K562 (cell line): ENCODE measurements around the gene GJB4. TPM values are rescaled to one million over a fixed set of nuclear protein-coding genes. Genes with fewer than 3 reads are reported as not detected.

Experiments used
- ATAC-seq: fragments of 200-7000 bp; cut with Tn5 transposase; 3 replicates; pipeline ENCODE4 v1.9.1; 2020; ENCODE audit warnings: moderate library complexity
- BruUV-seq: library from RNA; stranded (reverse); fragments of 400-500 nt; replicated peaks from 2 replicates; lab custom pipeline; 2021; lab: Mats Ljungman, UMichigan
- CTCF ChIA-PET: fragments of 300-600 bp; formaldehyde crosslinking; extraction: SDS; loops from one replicate; lab custom pipeline; 2021; ENCODE audit warnings: low intra/inter-chr PET ratio; lab: Yijun Ruan, JAX
- POLR2A ChIA-PET: fragments of 300-600, 350-650 bp; sonication (Branson Sonifier 250); formaldehyde crosslinking; extraction: SDS; loops from one replicate; lab custom pipeline; 2021; ENCODE audit warnings: antibody characterized with exemption, inconsistent platforms; lab: Yijun Ruan, JAX
- DNase-seq, 4 experiments: peaks; one replicate each; pipeline versions ENCODE4 v3.0.0 to v3.0.0-alpha.2; 2011 to 2018; ENCODE audit warnings: low spot score in 3 of 4, mixed read lengths in 3 of 4; ENCODE audit errors: extremely low read depth in 1 of 4
- FAIRE-seq: peaks from 2 replicates; lab custom pipeline; 2011; peaks lifted over from hg19 to GRCh38; lab: Jason Lieb, UNC
- H2AFZ ChIP-seq: 2 replicates; pipeline ENCODE4 v1.6.0; 2011; ENCODE audit warnings: low read depth, low read length, control low read depth, inconsistent platforms
- H3K27ac ChIP-seq: fragments of 200-600 bp; 3 replicates; pipeline ENCODE4 v1.8.0; 2011; ENCODE audit warnings: low read depth, mild to moderate bottlenecking, control low read depth, inconsistent platforms, low read length, moderate library complexity, mixed read lengths; ENCODE audit errors: extremely low read depth
- H3K27me3 ChIP-seq, 2 experiments: fragments of 300-600 bp in 1 of 2; 2 replicates in 1 of 2; 3 replicates in 1 of 2; pipeline versions ENCODE4 v1.6.0 to v1.8.0; 2011; ENCODE audit warnings: inconsistent platforms in 2 of 2, low read length in 2 of 2, mild to moderate bottlenecking in 1 of 2, mixed read lengths in 1 of 2, moderate library complexity in 1 of 2; ENCODE audit not compliant: control insufficient read depth in 2 of 2, insufficient read depth in 2 of 2
- H3K36me3 ChIP-seq: fragments of 300-600 bp; 3 replicates; pipeline ENCODE4 v1.8.0; 2011; ENCODE audit warnings: mild to moderate bottlenecking, low read length, inconsistent platforms; ENCODE audit not compliant: control insufficient read depth, insufficient read depth
- H3K4me1 ChIP-seq, 2 experiments: fragments of 200-600 bp in 1 of 2; replicated peaks in 1 of 2; 2 replicates in 1 of 2; 3 replicates in 1 of 2; pipeline versions ENCODE4 v1.5.1 to v1.8.0; 2011; ENCODE audit warnings: inconsistent platforms in 2 of 2, low read length in 2 of 2, mild to moderate bottlenecking in 1 of 2, mixed read lengths in 1 of 2, moderate library complexity in 1 of 2; ENCODE audit not compliant: control insufficient read depth in 2 of 2, insufficient read depth in 2 of 2
- H3K4me2 ChIP-seq: 2 replicates; pipeline ENCODE4 v1.6.1; 2011; ENCODE audit warnings: low read length, control low read depth, inconsistent platforms, mixed read lengths; ENCODE audit not compliant: insufficient read depth
- H3K4me3 ChIP-seq: fragments of 200-600 bp; sonication (generic), shearing (Covaris generic); 2 replicates; pipeline ENCODE4 v1.5.1; 2016; ENCODE audit warnings: control low read depth, inconsistent platforms
- H3K79me2 ChIP-seq: fragments of 200-600 bp; 3 replicates; pipeline ENCODE4 v1.8.0; 2011; ENCODE audit warnings: low read length, inconsistent platforms; ENCODE audit not compliant: control insufficient read depth, insufficient read depth
- H3K9ac ChIP-seq, 2 experiments: 2 replicates each; pipeline versions ENCODE4 v1.6.0 to v1.6.1; 2011; ENCODE audit warnings: low read depth in 2 of 2, low read length in 2 of 2, control low read depth in 1 of 2, inconsistent platforms in 1 of 2, mild to moderate bottlenecking in 1 of 2, mixed read lengths in 1 of 2; ENCODE audit not compliant: insufficient read depth in 1 of 2
- H3K9me1 ChIP-seq: one replicate; pipeline ENCODE4 v1.6.0; 2011; ENCODE audit warnings: inconsistent platforms, mild to moderate bottlenecking, low read length, moderate library complexity; ENCODE audit not compliant: control insufficient read depth, insufficient read depth
- H3K9me3 ChIP-seq: replicated peaks from 2 replicates; pipeline ENCODE4 v1.5.1; 2011; ENCODE audit warnings: low read depth, low read length, inconsistent platforms; ENCODE audit not compliant: control insufficient read depth, insufficient read depth
- H4K20me1 ChIP-seq: replicated peaks from 2 replicates; pipeline ENCODE4 v1.6.1; 2011; ENCODE audit warnings: low read length, inconsistent platforms, mixed read lengths; ENCODE audit not compliant: control insufficient read depth, insufficient read depth
- SNRNP70 ChIP-seq: fragments of 200-400 bp; formaldehyde crosslinking; optimal IDR thresholded peaks from 2 replicates; pipeline ENCODE3; 2017; ENCODE audit warnings: low read depth, low read length
- ZNF780A ChIP-seq: fragments of 250-450 bp; sonication (Bioruptor Pico); IDR thresholded peaks from 2 replicates; pipeline ENCODE4 v1.5.0; 2021; ENCODE audit warnings: mild to moderate bottlenecking
- WGBS: fragments of 100-300 bp; shearing (Covaris generic); methylation state at CpG from one replicate; pipeline ENCODE4 v1.1.6; 2016; ENCODE audit warnings: low coverage, mixed read lengths; ENCODE audit not compliant: insufficient coverage; ENCODE audit errors: missing lambda C conversion rate; 5-methylcytosine and 5-hydroxymethylcytosine counted together
- in situ Hi-C: fragments of 300-500 bp; cut with MboI; formaldehyde crosslinking; loops from 4 replicates; pipeline ENCODE4 v1.15.0; 2018; ENCODE audit warnings: inconsistent platforms, mixed read lengths
- intact Hi-C: fragments of 100-400 bp; cut with micrococcal nuclease; formaldehyde crosslinking; loops from 2 replicates; pipeline ENCODE4 v1.14.2; 2022
- polyA plus RNA-seq, 8 experiments: library from polyadenylated mRNA; depleted of rRNA in 4 of 8; stranded (reverse) in 5 of 8; unstranded in 3 of 8; fragments of >200 nt; fragmentation: Nextera tagmentation in 2 of 8; fragmentation: Illumina TruSeq in 1 of 8; extraction: Ambion mirVana in 2 of 8; extraction: Trizol in 1 of 8; gene quantifications; 2 replicates each; pipeline versions ENCODE4 v1.2.1 to v1.2.3, GENCODE V29; 2011 to 2014; ENCODE audit warnings: inconsistent platforms in 1 of 8, missing spikeins in 1 of 8
- total RNA-seq, 7 experiments: library from RNA; depleted of rRNA in 6 of 7; stranded (reverse); fragments of >200 nt in 6 of 7; fragmentation: Illumina TruSeq in 2 of 7; extraction: Trizol in 2 of 7; gene quantifications; 2 replicates each; pipeline versions ENCODE4 v1.2.1 to v1.2.3, GENCODE V29; 2011 to 2021; ENCODE audit warnings: low replicate concordance in 1 of 7
- TF ChIP-seq, protein P1 (sequence below): fragments of 450-650 bp; IDR thresholded peaks from 2 replicates; pipeline ENCODE4 v1.7.1; 2018; ENCODE audit warnings: mild to moderate bottlenecking, low read depth; ENCODE audit not compliant: partially characterized antibody

Gene GJB4
- total and polyA plus RNA-seq, 9 of the 15 experiments (the other 6 are each of a cell fraction or from before 2014, with no cell fraction given): 0.03 TPM; not detected in 8

DNA sequence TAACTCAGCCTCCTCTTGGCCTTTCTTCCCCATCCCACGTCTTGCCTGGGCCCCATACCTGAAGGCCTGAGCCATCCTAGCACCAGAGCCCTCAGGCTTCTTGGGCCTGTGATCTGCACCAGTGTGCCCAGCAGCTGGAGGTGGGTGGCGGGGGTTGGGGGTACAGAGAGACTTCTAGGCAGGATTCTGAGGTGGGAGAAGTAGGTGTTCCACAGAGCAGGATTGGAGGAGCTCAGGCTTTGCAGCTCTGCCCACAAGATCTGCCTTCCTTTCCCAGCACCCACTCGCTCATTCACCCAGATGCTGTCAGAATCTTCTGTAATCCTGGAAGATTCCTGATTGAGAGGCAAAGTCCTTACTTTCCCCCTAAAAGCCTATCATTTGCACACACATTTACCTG, 14.7 kb upstream of the GJB4 start:
- FAIRE-seq (no peak), ATAC-seq (no peak), DNase-seq (no peak)
- Histone ChIP-seq H3K79me2 (no peaks in the 10 kb centered on the region), H3K27me3 (peaks cover 6 to 28% of the 10 kb centered on the region in 2 experiments; a peak in 3 of 5 replicates), H3K9ac (no peak overlapping the region), H4K20me1 (peaks cover 11% of the 10 kb centered on the region), H2AFZ (no peak overlapping the region), H3K9me3 (no peaks in the 10 kb centered on the region), H3K9me1 (no peaks in the 10 kb centered on the region), H3K4me2 (no peak overlapping the region), H3K4me1 (no peaks in the 10 kb centered on the region), H3K36me3 (no peaks in the 10 kb centered on the region), H3K27ac (no peak overlapping the region), H3K4me3 (no peak overlapping the region)
- TF ChIP-seq, protein P1, sequence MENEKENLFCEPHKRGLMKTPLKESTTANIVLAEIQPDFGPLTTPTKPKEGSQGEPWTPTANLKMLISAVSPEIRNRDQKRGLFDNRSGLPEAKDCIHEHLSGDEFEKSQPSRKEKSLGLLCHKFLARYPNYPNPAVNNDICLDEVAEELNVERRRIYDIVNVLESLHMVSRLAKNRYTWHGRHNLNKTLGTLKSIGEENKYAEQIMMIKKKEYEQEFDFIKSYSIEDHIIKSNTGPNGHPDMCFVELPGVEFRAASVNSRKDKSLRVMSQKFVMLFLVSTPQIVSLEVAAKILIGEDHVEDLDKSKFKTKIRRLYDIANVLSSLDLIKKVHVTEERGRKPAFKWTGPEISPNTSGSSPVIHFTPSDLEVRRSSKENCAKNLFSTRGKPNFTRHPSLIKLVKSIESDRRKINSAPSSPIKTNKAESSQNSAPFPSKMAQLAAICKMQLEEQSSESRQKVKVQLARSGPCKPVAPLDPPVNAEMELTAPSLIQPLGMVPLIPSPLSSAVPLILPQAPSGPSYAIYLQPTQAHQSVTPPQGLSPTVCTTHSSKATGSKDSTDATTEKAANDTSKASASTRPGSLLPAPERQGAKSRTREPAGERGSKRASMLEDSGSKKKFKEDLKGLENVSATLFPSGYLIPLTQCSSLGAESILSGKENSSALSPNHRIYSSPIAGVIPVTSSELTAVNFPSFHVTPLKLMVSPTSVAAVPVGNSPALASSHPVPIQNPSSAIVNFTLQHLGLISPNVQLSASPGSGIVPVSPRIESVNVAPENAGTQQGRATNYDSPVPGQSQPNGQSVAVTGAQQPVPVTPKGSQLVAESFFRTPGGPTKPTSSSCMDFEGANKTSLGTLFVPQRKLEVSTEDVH: no peak
- TF ChIP-seq SNRNP70 (no peak), ZNF780A (CRISPR knock-in tag) (no peak)
- no TSS peak for BruUV-seq
- POLR2A ChIA-PET: no interaction called here
- intact Hi-C loops: loop anchor here (5.0 kb wide), 1 partner anchor 283 kb away; no protein-coding TSS in a partner anchor
- in situ Hi-C loops: loop anchor here (10.0 kb wide), 1 partner anchor 1110 kb away; no protein-coding TSS in a partner anchor
- 0% methylated on average over 3 of the region's 3 CpGs for WGBS
- CTCF ChIA-PET: no interaction called here
